Keratinocyte (primary cell): ENCODE results near the gene ETHE1. TPM values are rescaled to one million over a fixed set of nuclear protein-coding genes. Genes with fewer than 3 reads are reported as not detected.

Experiments
- DNase-seq: peaks from one replicate; pipeline ENCODE4 v3.0.0-alpha.2; 2011; ENCODE audit warnings: low read depth, missing footprints, low spot score
- FAIRE-seq: peaks from 2 replicates; lab custom pipeline; 2011; peaks lifted over from hg19 to GRCh38; lab: Jason Lieb, UNC
- H2AFZ ChIP-seq: 2 replicates; pipeline ENCODE4 v1.6.0; 2012; ENCODE audit warnings: low read length, control low read depth, inconsistent platforms; ENCODE audit not compliant: control insufficient read depth
- H3K27ac ChIP-seq: 2 replicates; pipeline ENCODE4 v1.5.1; 2011; ENCODE audit warnings: low read length; ENCODE audit not compliant: control insufficient read depth, insufficient read depth
- H3K27me3 ChIP-seq: 3 replicates; pipeline ENCODE4 v1.6.0; 2011; ENCODE audit warnings: low read length; ENCODE audit not compliant: control insufficient read depth, insufficient read depth; ENCODE audit errors: extremely low read depth
- H3K36me3 ChIP-seq, 2 experiments: 2 replicates in 1 of 2; 3 replicates in 1 of 2; pipeline ENCODE4 v1.5.1; 2011; ENCODE audit warnings: low read length in 2 of 2, mild to moderate bottlenecking in 1 of 2; ENCODE audit not compliant: control insufficient read depth in 2 of 2, insufficient read depth in 2 of 2; ENCODE audit errors: extremely low read depth in 1 of 2
- H3K4me1 ChIP-seq: 3 replicates; pipeline ENCODE4 v1.5.1; 2011; ENCODE audit warnings: low read length; ENCODE audit not compliant: control insufficient read depth, insufficient read depth; ENCODE audit errors: extremely low read depth
- H3K4me2 ChIP-seq: 3 replicates; pipeline ENCODE4 v1.6.0; 2011; ENCODE audit warnings: low read depth, low read length; ENCODE audit not compliant: control insufficient read depth, insufficient read depth; ENCODE audit errors: extremely low read depth
- H3K4me3 ChIP-seq, 3 experiments: fragments of 200-600 bp in 1 of 3; sonication (generic) in 1 of 3; 2 replicates in 2 of 3; 3 replicates in 1 of 3; pipeline ENCODE4 v1.5.1; 2011 to 2016; ENCODE audit warnings: low read length in 3 of 3, mild to moderate bottlenecking in 3 of 3, control low read depth in 2 of 3, inconsistent platforms in 1 of 3, low read depth in 1 of 3, mixed read lengths in 1 of 3, mixed run types in 1 of 3, moderate library complexity in 1 of 3; ENCODE audit not compliant: control insufficient read depth in 2 of 3, insufficient read depth in 2 of 3; ENCODE audit errors: extremely low read depth in 1 of 3
- H3K79me2 ChIP-seq: 2 replicates; pipeline ENCODE4 v1.6.0; 2012; ENCODE audit warnings: low read length; ENCODE audit not compliant: control insufficient read depth, insufficient read depth
- H3K9ac ChIP-seq: 3 replicates; pipeline ENCODE4 v1.6.0; 2011; ENCODE audit warnings: low read length; ENCODE audit not compliant: control insufficient read depth, insufficient read depth; ENCODE audit errors: extremely low read depth
- H3K9me1 ChIP-seq: 3 replicates; pipeline ENCODE4 v1.6.0; 2011; ENCODE audit warnings: low read length; ENCODE audit not compliant: control insufficient read depth, insufficient read depth; ENCODE audit errors: extremely low read depth
- H3K9me3 ChIP-seq: 2 replicates; pipeline ENCODE4 v1.5.1; 2012; ENCODE audit warnings: low read depth, low read length; ENCODE audit not compliant: control insufficient read depth
- H4K20me1 ChIP-seq: 3 replicates; pipeline ENCODE4 v1.6.0; 2011; ENCODE audit warnings: low read length; ENCODE audit not compliant: control insufficient read depth, insufficient read depth; ENCODE audit errors: extremely low read depth
- EZH2 ChIP-seq: IDR thresholded peaks from one replicate; pipeline ENCODE4 v1.6.1; 2012; ENCODE audit warnings: inconsistent platforms, mild to moderate bottlenecking, low read length, moderate library complexity
- dilution Hi-C: fragments of 300-500 bp; cut with MboI; formaldehyde crosslinking; loops from one replicate; pipeline ENCODE4 v1.7.0; 2020; ENCODE audit warnings: low sequenced_read_pairs; ENCODE audit not compliant: extremely low pct_ligation_motif_present
- polyA plus RNA-seq, 5 experiments: library from polyadenylated mRNA; depleted of rRNA in 3 of 5; stranded (reverse) in 3 of 5; stranded (forward) in 1 of 5; unstranded in 1 of 5; fragments of >200 nt; gene quantifications; 1 replicate in 1 of 5; 2 replicates in 3 of 5; 3 replicates in 1 of 5; pipeline versions ENCODE4 v1.2.1 to v1.2.3, GENCODE V29; 2011 to 2012; ENCODE audit warnings: missing spikeins in 2 of 5, low read depth in 1 of 5, low replicate concordance in 1 of 5
- TF ChIP-seq, protein P1 (sequence below), 3 experiments: IDR thresholded peaks in 1 of 3; conservative IDR thresholded peaks in 1 of 3; optimal IDR thresholded peaks in 1 of 3; 2 replicates in 2 of 3; 3 replicates in 1 of 3; pipeline versions ENCODE3 to v1.5.1; 2011; ENCODE audit warnings: low read length in 3 of 3, mild to moderate bottlenecking in 3 of 3, moderate library complexity in 2 of 3, control low read depth in 1 of 3, inconsistent platforms in 1 of 3; ENCODE audit not compliant: insufficient read depth in 2 of 3; ENCODE audit errors: extremely low read depth in 1 of 3

The ETHE1 gene
- polyA plus RNA-seq, 1 donor (not counting 4 experiments of a cell fraction or from before 2014, with no cell fraction given), result 234 TPM

- no peak overlapping the region for H3K27ac ChIP-seq
- H3K36me3 ChIP-seq, result peaks cover under 1 to 12% of the 10 kb centered on the region in 2 experiments
- FAIRE-seq (no peak), DNase-seq (no peak)
- TF ChIP-seq, protein P1, sequence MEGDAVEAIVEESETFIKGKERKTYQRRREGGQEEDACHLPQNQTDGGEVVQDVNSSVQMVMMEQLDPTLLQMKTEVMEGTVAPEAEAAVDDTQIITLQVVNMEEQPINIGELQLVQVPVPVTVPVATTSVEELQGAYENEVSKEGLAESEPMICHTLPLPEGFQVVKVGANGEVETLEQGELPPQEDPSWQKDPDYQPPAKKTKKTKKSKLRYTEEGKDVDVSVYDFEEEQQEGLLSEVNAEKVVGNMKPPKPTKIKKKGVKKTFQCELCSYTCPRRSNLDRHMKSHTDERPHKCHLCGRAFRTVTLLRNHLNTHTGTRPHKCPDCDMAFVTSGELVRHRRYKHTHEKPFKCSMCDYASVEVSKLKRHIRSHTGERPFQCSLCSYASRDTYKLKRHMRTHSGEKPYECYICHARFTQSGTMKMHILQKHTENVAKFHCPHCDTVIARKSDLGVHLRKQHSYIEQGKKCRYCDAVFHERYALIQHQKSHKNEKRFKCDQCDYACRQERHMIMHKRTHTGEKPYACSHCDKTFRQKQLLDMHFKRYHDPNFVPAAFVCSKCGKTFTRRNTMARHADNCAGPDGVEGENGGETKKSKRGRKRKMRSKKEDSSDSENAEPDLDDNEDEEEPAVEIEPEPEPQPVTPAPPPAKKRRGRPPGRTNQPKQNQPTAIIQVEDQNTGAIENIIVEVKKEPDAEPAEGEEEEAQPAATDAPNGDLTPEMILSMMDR (optimal IDR thresholded peaks at IDR 0.05 in 1 of 3, IDR thresholded peaks at IDR 0.05 in 1 of 3, conservative IDR thresholded peaks at IDR 0.05 in 1 of 3; ENCODE audit: extremely low read depth in 1 of 3, insufficient read depth in 2 of 3, low read length in 3 of 3), result no peak
- TF ChIP-seq EZH2, result no peak
- no peak overlapping the region for H3K4me3 ChIP-seq
- no peaks in the 10 kb centered on the region for H3K27me3 ChIP-seq
- no peaks in the 10 kb centered on the region for H3K4me1 ChIP-seq
- H2AFZ ChIP-seq, result no peak overlapping the region
- H3K4me2 ChIP-seq, result no peak overlapping the region
- H3K79me2 ChIP-seq, result no peaks in the 10 kb centered on the region
- no peaks in the 10 kb centered on the region for H3K9me3 ChIP-seq
- H4K20me1 ChIP-seq, result no peaks in the 10 kb centered on the region
- H3K9ac ChIP-seq, result no peak overlapping the region
- no peaks in the 10 kb centered on the region for H3K9me1 ChIP-seq
- dilution Hi-C loops, result no loop called here
Measured at GRCh38 chr19:43485951-43486350, 41.0 kb downstream of the ETHE1 start.

- H2AFZ ChIP-seq, result no peak overlapping the region
- no peak for FAIRE-seq
- no peak overlapping the region for H3K4me3 ChIP-seq
- peaks cover 4 to 23% of the 10 kb centered on the region in 2 experiments for H3K36me3 ChIP-seq
- no peak for TF ChIP-seq EZH2
- TF ChIP-seq, protein P1 (optimal IDR thresholded peaks at IDR 0.05 in 1 of 3, IDR thresholded peaks at IDR 0.05 in 1 of 3, conservative IDR thresholded peaks at IDR 0.05 in 1 of 3; ENCODE audit: extremely low read depth in 1 of 3, insufficient read depth in 2 of 3, low read length in 3 of 3), result no peak
- H3K9ac ChIP-seq, result no peak overlapping the region
- H3K79me2 ChIP-seq, result no peaks in the 10 kb centered on the region
- H4K20me1 ChIP-seq, result no peaks in the 10 kb centered on the region
- H3K4me1 ChIP-seq, result no peaks in the 10 kb centered on the region
- dilution Hi-C loops, result no loop called here
- no peaks in the 10 kb centered on the region for H3K9me1 ChIP-seq
- H3K27me3 ChIP-seq, result no peaks in the 10 kb centered on the region
- H3K4me2 ChIP-seq, result no peak overlapping the region
- no peak for DNase-seq
- H3K9me3 ChIP-seq, result no peaks in the 10 kb centered on the region
- no peak overlapping the region for H3K27ac ChIP-seq
Measured at GRCh38 chr19:43483281-43483680, 43.7 kb downstream of the ETHE1 start.
